ENCODE data around the gene STK32C. TPM values are rescaled to one million over a fixed set of nuclear protein-coding genes. Genes with fewer than 3 reads are reported as not detected.

STK32C gene
- total and polyA plus RNA-seq, 4 donors = 4.9 to 12.4 (median 9.7) TPM

DNA sequence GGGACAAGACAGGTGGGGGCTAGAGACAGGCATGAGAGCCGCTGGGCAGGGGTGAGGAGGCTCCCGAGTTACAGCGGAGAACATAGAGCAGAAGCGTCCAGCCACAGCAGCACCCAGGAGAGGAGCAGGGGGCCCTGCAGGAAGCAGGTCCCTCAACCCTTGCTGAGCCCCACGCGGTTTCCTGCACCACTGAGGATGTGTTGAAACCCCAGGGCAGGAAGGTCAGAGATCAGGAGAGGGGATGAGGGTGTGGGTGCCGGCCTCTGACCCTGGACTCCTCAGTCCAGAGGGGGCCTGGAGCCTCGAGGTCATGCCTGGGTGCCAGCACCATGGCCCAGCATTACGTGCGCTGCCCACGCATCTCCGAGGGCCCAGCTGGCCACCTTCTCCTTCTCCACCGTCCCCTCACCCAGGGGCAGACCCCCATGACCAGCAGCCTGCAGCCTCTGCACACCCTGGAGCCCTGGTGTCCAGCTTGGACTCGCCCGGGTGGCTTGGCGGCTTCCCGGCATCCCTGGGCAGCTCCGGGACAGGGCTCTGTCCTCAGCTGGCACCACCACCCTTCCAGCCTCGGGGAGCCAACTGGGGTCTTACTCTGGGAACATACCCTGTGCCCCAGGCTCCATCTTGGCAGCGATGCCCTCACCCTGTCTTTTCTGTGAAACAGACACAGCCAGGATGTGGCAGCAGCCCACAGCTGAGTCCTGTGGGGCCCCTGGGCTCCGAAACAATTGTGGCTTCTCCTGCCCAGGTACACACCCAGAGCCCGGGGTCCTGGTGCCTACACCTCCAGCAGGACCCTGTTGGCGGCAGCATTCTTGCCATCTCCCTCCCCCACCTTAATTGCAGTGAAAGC is 52.0 kb downstream of the STK32C start:
- intact Hi-C loops (cut with DNase I) = no loop called here
- DNase-seq = no peak
- H3K4me1 ChIP-seq (ENCODE audit: control insufficient read depth in 1 of 2, insufficient read depth in 2 of 2, low read length in 2 of 2) = no peaks in the 10 kb centered on the region
- H3K27ac ChIP-seq (ENCODE audit: low read depth in 1 of 2, low read length in 2 of 2) = no peak overlapping the region
- ATAC-seq (ENCODE audit: low FRiP score) = no peak
- H3K4me3 ChIP-seq (ENCODE audit: low read length in 2 of 2) = no peak overlapping the region
- 84 to 85% methylated on average over 23 of the region's 23 CpGs for WGBS, 2 donors
- H3K27me3 ChIP-seq (ENCODE audit: control insufficient read depth in 1 of 2, insufficient read depth in 2 of 2, low read length in 1 of 2) = no peaks in the 10 kb centered on the region
- no peaks in the 10 kb centered on the region for H3K9me3 ChIP-seq (ENCODE audit: control insufficient read depth, low read length)
- no peaks in the 10 kb centered on the region for H3K36me3 ChIP-seq (ENCODE audit: control insufficient read depth in 1 of 2, insufficient read depth in 2 of 2, low read length in 1 of 2)

DNA sequence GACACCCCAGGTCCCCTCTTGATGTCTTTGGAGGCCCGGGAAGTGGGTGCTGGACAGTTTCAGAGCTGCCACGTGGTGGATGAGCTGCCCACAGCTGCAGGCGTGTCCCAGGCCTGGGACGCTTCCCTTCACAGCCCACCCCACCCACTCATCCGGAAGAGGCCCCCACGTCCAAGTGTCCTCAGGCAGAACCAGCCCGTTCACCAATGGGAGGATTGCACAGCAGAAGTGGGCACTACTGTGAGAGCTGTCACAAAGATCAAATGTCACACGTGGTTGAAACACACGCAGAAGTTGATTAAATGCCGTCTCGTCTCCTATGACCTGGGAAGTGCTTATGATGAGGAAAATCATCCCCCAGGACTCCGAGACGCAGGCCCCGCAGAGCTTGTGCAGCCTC is 52.9 kb downstream of the STK32C start:
- Histone ChIP-seq H3K27me3 (ENCODE audit: control insufficient read depth in 1 of 2, insufficient read depth in 2 of 2, low read length in 1 of 2) (no peaks in the 10 kb centered on the region), H3K4me3 (ENCODE audit: low read length in 2 of 2) (no peak overlapping the region), H3K27ac (ENCODE audit: low read depth in 1 of 2, low read length in 2 of 2) (no peak overlapping the region), H3K4me1 (ENCODE audit: control insufficient read depth in 1 of 2, insufficient read depth in 2 of 2, low read length in 2 of 2) (no peaks in the 10 kb centered on the region), H3K9me3 (ENCODE audit: control insufficient read depth, low read length) (no peaks in the 10 kb centered on the region), H3K36me3 (ENCODE audit: control insufficient read depth in 1 of 2, insufficient read depth in 2 of 2, low read length in 1 of 2) (no peaks in the 10 kb centered on the region)
- intact Hi-C loops (cut with DNase I) = no loop called here
- no peak for ATAC-seq (ENCODE audit: low FRiP score)
- no peak for DNase-seq
- WGBS, 2 donors = 72 to 73% methylated on average over 14 of the region's 14 CpGs

DNA sequence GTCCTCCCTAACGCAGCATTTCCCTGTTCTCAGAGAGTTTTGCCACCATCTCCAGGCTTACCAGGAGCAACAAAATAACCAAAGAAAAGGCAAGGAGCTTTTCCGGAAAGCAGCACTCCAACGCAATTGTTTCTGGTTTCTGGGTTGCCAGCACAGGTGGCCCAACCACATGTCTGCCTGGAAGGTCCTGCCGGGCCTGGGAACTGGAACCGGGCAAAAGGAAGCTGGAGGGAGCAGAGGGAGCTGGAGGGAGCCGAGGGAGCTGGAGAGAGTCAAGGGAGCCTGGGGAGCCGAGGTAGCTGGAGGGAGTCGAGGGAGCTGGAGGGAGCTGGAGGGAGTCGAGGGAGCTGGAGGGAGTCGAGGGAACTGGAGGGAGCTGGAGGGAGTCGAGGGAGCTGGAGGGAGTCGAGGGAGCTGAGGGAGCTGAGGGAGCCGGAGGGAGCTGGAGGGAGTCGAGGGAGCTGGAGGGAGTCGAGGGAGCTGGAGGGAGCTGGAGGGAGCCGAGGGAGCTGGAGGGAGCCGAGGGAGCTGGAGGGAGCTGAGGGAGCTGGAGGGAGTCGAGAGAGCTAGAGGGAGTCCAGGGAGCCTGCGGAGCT is 54.6 kb downstream of the STK32C start:
- no peak overlapping the region for H3K27ac ChIP-seq (ENCODE audit: low read depth in 1 of 2, low read length in 2 of 2)
- intact Hi-C loops (cut with DNase I) = no loop called here
- no peaks in the 10 kb centered on the region for H3K9me3 ChIP-seq (ENCODE audit: control insufficient read depth, low read length)
- no peak overlapping the region for H3K4me3 ChIP-seq (ENCODE audit: low read length in 2 of 2)
- 41 to 42% methylated on average over 19 of the region's 19 CpGs for WGBS, 2 donors
- no peaks in the 10 kb centered on the region for H3K27me3 ChIP-seq (ENCODE audit: control insufficient read depth in 1 of 2, insufficient read depth in 2 of 2, low read length in 1 of 2)
- H3K4me1 ChIP-seq (ENCODE audit: control insufficient read depth in 1 of 2, insufficient read depth in 2 of 2, low read length in 2 of 2) = no peaks in the 10 kb centered on the region
- DNase-seq (no peak), ATAC-seq (ENCODE audit: low FRiP score) (no peak)
- H3K36me3 ChIP-seq (ENCODE audit: control insufficient read depth in 1 of 2, insufficient read depth in 2 of 2, low read length in 1 of 2) = no peaks in the 10 kb centered on the region

DNA sequence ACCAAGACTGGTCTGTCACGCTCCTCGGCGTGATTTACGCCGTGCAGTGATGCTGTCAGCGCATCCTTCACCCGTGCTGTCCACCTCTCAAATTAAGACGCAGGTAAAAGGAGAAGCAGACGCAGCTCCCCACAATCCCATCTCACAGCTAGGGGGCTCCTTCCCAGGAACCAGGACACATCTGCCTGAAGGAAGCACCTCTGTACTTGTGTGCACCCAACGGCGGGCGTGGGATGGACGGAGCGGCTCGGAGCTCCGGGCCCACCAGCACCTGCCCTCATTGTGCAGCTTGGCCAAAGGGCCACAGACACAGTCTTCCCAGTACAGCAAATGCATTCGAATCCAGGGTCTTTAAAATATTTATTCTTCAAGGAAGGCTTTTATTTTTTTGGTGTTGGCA is 55.3 kb downstream of the STK32C start:
- intact Hi-C loops (cut with DNase I) = no loop called here
- no peaks in the 10 kb centered on the region for H3K36me3 ChIP-seq (ENCODE audit: control insufficient read depth in 1 of 2, insufficient read depth in 2 of 2, low read length in 1 of 2)

DNA sequence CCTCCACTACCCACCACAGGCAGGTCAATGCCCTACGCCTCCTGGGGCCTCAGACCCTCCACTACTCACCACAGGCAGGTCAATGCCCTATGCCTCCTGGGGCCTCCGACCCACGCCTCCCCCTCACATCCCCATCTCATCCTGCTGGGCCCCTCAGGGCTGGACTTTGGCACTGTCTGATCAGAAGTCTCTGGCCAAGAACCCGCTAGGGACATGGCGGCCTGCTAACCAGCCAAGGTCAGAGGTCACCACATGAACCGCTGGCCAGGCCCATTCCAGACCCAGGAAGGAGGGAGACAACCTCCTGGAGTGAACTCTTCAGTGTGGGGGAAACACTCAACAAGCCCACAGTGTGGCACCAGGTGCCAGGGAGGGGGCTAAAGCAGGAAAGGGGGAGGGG is 55.8 kb downstream of the STK32C start:
- Histone ChIP-seq H3K4me3 (ENCODE audit: low read length in 2 of 2) (no peak overlapping the region), H3K27me3 (ENCODE audit: control insufficient read depth in 1 of 2, insufficient read depth in 2 of 2, low read length in 1 of 2) (no peaks in the 10 kb centered on the region), H3K4me1 (ENCODE audit: control insufficient read depth in 1 of 2, insufficient read depth in 2 of 2, low read length in 2 of 2) (no peaks in the 10 kb centered on the region), H3K9me3 (ENCODE audit: control insufficient read depth, low read length) (no peaks in the 10 kb centered on the region), H3K36me3 (ENCODE audit: control insufficient read depth in 1 of 2, insufficient read depth in 2 of 2, low read length in 1 of 2) (no peaks in the 10 kb centered on the region), H3K27ac (ENCODE audit: low read depth in 1 of 2, low read length in 2 of 2) (no peak overlapping the region)
- intact Hi-C loops (cut with DNase I) = no loop called here
- WGBS, 2 donors = 97 to 98% methylated on average over 6 of the region's 6 CpGs
- DNase-seq (no peak), ATAC-seq (ENCODE audit: low FRiP score) (no peak)

More for the DNA sequence above, 55.3 kb downstream of the STK32C start:
- Histone ChIP-seq H3K27me3 (ENCODE audit: control insufficient read depth in 1 of 2, insufficient read depth in 2 of 2, low read length in 1 of 2) (no peaks in the 10 kb centered on the region), H3K9me3 (ENCODE audit: control insufficient read depth, low read length) (no peaks in the 10 kb centered on the region), H3K4me1 (ENCODE audit: control insufficient read depth in 1 of 2, insufficient read depth in 2 of 2, low read length in 2 of 2) (no peaks in the 10 kb centered on the region), H3K27ac (ENCODE audit: low read depth in 1 of 2, low read length in 2 of 2) (no peak overlapping the region), H3K4me3 (ENCODE audit: low read length in 2 of 2) (no peak overlapping the region)
- ATAC-seq (ENCODE audit: low FRiP score) (no peak), DNase-seq (no peak)
- 89 to 92% methylated on average over 17 of the region's 17 CpGs for WGBS, 2 donors

DNA sequence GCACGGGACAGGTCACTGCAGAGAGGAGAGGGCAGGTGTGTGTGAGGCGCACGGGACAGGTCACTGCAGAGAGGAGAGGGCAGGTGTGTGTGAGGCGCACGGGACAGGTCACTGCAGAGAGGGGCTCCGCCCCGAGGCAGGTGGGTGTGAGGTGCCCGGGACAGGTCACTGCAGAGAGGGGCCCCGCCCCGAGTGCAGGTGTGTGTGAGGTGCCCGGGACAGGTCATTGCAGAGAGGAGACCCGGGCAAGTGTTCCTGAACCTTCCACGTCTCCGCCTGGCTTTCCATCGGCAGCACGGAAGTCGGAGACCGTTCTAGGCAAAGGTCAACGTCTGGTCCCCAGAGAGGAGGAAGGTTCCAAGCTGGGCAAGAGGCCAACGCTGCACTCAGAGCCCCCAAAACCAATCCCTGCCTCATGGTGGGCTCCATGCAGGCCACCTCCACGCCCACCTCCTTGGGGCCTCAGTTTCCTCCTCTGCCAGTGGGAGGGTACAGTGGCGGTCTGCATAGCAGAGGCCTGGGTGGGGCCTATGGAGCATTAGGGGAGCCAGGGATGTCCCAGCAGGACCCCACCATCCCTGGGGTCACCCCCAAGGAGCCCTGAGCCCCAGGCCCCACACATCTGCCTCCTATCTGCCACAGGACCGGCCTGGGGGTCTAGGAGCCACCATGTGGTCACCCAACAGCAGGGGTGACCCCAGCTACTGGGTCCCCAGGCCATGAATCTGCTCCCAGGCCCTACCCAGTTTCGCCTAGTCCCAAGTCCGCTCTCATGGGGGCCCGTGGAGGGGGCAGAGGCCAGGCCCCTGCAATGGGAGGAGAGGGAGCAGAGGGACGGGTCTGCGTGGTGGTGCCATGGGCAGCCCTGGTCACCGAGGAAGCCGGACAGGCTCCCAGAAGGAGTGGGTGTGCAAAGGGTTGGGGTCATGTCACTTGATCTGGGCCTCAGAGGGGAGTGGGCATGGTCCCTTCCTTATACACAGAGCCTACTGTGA is 57.0 kb downstream of the STK32C start:
- Histone ChIP-seq H3K9me3 (ENCODE audit: control insufficient read depth, low read length) (no peaks in the 10 kb centered on the region), H3K4me1 (ENCODE audit: control insufficient read depth in 1 of 2, insufficient read depth in 2 of 2, low read length in 2 of 2) (no peaks in the 10 kb centered on the region), H3K36me3 (ENCODE audit: control insufficient read depth in 1 of 2, insufficient read depth in 2 of 2, low read length in 1 of 2) (no peaks in the 10 kb centered on the region), H3K4me3 (ENCODE audit: low read length in 2 of 2) (no peak overlapping the region), H3K27ac (ENCODE audit: low read depth in 1 of 2, low read length in 2 of 2) (no peak overlapping the region), H3K27me3 (ENCODE audit: control insufficient read depth in 1 of 2, insufficient read depth in 2 of 2, low read length in 1 of 2) (no peaks in the 10 kb centered on the region)
- intact Hi-C loops (cut with DNase I) = no loop called here
- no peak for DNase-seq
- whole genome bisulfite sequencing, 2 donors = 87 to 88% methylated on average over 24 to 29 of the region's 30 CpGs
- ATAC-seq (ENCODE audit: low FRiP score) = no peak

DNA sequence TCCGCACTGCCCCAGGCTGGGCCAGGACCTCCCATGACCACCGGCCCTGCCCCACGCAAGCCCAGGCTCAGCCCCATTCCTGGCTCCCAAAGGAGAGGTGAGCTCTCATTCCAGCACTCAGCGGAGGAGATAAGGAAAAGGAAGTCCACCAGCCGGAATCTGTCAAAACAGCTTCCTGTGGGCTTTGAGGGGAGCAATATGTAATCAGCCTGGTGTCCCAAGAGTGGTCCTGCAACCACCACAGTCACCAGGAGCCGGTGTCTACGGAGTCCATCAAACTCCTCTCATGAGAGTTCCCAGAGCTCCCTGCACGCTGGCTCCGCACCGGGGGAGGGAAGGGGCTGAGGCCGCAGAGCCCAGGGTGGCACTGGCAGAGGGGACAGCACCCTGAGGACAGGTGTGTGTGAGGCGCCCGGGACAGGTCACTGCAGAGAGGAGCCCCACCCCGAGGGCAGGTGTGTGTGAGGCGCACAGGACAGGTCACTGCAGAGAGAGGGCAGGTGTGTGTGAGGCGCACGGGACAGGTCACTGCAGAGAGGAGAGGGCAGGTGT is 57.9 kb downstream of the STK32C start:
- DNase-seq (no peak), ATAC-seq (ENCODE audit: low FRiP score) (no peak)
- WGBS, 2 donors = 54 to 55% methylated on average over 17 of the region's 17 CpGs
- no peaks in the 10 kb centered on the region for H3K4me1 ChIP-seq (ENCODE audit: control insufficient read depth in 1 of 2, insufficient read depth in 2 of 2, low read length in 2 of 2)
- H3K36me3 ChIP-seq (ENCODE audit: control insufficient read depth in 1 of 2, insufficient read depth in 2 of 2, low read length in 1 of 2) = no peaks in the 10 kb centered on the region
- no peaks in the 10 kb centered on the region for H3K9me3 ChIP-seq (ENCODE audit: control insufficient read depth, low read length)
- intact Hi-C loops (cut with DNase I) = no loop called here
- H3K4me3 ChIP-seq (ENCODE audit: low read length in 2 of 2) = no peak overlapping the region
- H3K27me3 ChIP-seq (ENCODE audit: control insufficient read depth in 1 of 2, insufficient read depth in 2 of 2, low read length in 1 of 2) = no peaks in the 10 kb centered on the region
- no peak overlapping the region for H3K27ac ChIP-seq (ENCODE audit: low read depth in 1 of 2, low read length in 2 of 2)

DNA sequence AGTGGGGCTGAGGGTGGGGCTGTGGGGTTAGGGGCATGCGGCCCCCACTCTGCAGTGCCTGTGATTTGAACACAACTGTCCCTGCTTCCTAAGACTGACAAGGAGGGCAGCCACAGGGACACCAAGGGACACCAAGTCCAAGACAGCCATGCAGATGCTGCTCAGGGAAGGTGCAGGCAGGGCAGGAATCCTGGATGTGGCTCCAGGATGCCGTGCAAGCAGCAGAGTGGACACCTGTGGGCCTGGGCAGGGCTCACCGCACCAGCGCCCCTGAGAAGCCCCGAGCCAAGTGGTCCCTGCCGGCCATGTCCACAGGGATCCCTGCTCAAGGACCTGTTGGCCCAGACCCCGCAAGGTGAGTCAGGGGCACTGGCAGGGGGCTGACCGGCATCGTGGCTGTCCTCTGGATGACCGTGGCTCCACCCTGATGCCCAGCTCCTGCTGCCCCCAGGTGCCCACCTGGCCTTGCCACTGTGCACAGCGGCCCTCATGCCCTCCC is 58.5 kb downstream of the STK32C start:
- ATAC-seq (ENCODE audit: low FRiP score) = no peak
- Histone ChIP-seq H3K4me3 (ENCODE audit: low read length in 2 of 2) (no peak overlapping the region), H3K9me3 (ENCODE audit: control insufficient read depth, low read length) (no peaks in the 10 kb centered on the region), H3K36me3 (ENCODE audit: control insufficient read depth in 1 of 2, insufficient read depth in 2 of 2, low read length in 1 of 2) (no peaks in the 10 kb centered on the region), H3K4me1 (ENCODE audit: control insufficient read depth in 1 of 2, insufficient read depth in 2 of 2, low read length in 2 of 2) (no peaks in the 10 kb centered on the region), H3K27me3 (ENCODE audit: control insufficient read depth in 1 of 2, insufficient read depth in 2 of 2, low read length in 1 of 2) (no peaks in the 10 kb centered on the region), H3K27ac (ENCODE audit: low read depth in 1 of 2, low read length in 2 of 2) (no peak overlapping the region)
- intact Hi-C loops (cut with DNase I) = no loop called here
- no peak for DNase-seq
- 85 to 87% methylated on average over 11 of the region's 11 CpGs for WGBS, 2 donors
